ENCODE data around the gene PRKN. TPM values are rescaled to one million over a fixed set of nuclear protein-coding genes. Genes with fewer than 3 reads are reported as not detected.
"Not testable (repeated sequence)": the region's sequence is repeated elsewhere in the genome, so short reads cannot be mapped to it uniquely, and the experiment has no call there.

The PRKN gene
- total and polyA plus RNA-seq, 5 donors from 2014 or later: 0.24 to 3.7 (median 2.5) TPM

GRCh38 chr6:161314541-161315245, 1412.9 kb downstream of the PRKN start:
- H3K36me3 Mint-ChIP-seq; ATAC-seq (ENCODE audit: low read depth in 2 of 2); H3K36me3 ChIP-seq (ENCODE audit: control insufficient read depth, insufficient read depth, low read length); H3K4me3 Mint-ChIP-seq; H3K27ac Mint-ChIP-seq; H3K27me3 ChIP-seq (ENCODE audit: control insufficient read depth, insufficient read depth, low read length); H3K27ac ChIP-seq (ENCODE audit: insufficient read depth, low read length, poor library complexity, severe bottlenecking); H3K9me3 ChIP-seq (ENCODE audit: control insufficient read depth in 2 of 2, low read length in 2 of 2); H3K4me1 Mint-ChIP-seq; DNase-seq; H3K9me3 Mint-ChIP-seq; H3K27me3 Mint-ChIP-seq; H3K4me3 ChIP-seq (ENCODE audit: low read depth, low read length); H3K4me1 ChIP-seq (ENCODE audit: control insufficient read depth, insufficient read depth, low read length, poor library complexity, severe bottlenecking): not testable (repeated sequence)

DNA sequence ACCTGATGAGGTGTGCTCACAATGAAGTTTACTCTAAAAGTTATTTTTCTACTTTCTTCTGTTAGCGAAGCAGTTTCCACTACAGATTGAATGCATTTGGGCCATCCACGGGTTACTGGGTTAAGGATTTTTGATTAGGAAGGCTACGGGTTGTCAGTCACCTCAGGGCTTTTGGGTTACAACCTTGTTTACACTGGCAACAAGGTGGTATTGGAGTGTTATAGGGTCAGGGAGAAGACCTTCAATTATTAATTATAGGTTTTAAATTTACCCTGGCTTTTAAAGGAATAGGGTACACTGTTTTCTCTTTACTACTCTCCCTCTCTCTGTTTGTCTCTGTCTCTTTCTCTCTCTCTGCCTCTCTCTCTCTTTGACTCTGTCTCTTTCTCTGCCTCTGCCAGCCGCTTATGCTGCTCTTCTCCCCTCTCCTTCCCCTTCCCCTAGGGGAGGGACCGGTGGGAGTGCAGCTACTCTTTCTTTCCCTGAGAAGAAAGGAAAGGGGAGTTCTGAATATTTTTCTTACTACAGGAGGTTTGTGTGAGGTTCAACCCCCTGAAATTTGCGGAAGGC, 1413.5 kb downstream of the PRKN start:
- Mint-ChIP-seq H3K9me3 (peaks cover 0 to 4% (median 0%) of the 10 kb centered on the region in 7 donors), H3K4me3 (no peak overlapping the region), H3K4me1 (peaks cover 0 to 7% (median 1%) of the 10 kb centered on the region in 4 donors), H3K27ac (no peak overlapping the region), H3K27me3 (peaks cover 6% of the 10 kb centered on the region), H3K36me3 (no peaks in the 10 kb centered on the region)
- no peaks in the 10 kb centered on the region for H3K4me1 ChIP-seq (ENCODE audit: control insufficient read depth, insufficient read depth, low read length, poor library complexity, severe bottlenecking)
- no peaks in the 10 kb centered on the region for H3K9me3 ChIP-seq (ENCODE audit: control insufficient read depth in 2 of 2, low read length in 2 of 2)
- no peaks in the 10 kb centered on the region for H3K27me3 ChIP-seq (ENCODE audit: control insufficient read depth, insufficient read depth, low read length)
- H3K4me3 ChIP-seq (ENCODE audit: low read depth, low read length): no peak overlapping the region
- no peak overlapping the region for H3K27ac ChIP-seq (ENCODE audit: insufficient read depth, low read length, poor library complexity, severe bottlenecking)
- H3K36me3 ChIP-seq (ENCODE audit: control insufficient read depth, insufficient read depth, low read length): no peaks in the 10 kb centered on the region
- ATAC-seq (ENCODE audit: low read depth in 2 of 2) (no peak), DNase-seq (no peak)

DNA sequence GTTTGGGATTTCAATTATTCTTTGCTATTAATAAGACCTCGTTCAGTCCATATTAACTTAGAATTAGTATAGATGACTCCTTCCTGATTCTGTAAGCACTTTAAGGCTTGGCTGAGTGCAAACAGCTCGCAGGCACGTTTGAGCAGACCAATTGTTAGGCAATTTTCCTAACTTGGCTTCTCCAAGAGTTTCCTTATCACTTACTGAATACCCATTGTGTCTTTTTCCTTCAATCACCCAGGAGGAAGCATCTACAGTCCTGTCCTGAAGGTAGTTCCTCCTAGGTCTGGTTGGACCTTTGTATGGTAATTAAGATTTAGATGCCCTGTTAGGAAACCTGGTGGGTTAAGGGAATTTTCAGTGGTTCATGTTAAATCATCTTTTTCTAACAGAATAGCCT, 1414.1 kb downstream of the PRKN start:
- H3K4me1 Mint-ChIP-seq, H3K4me3 Mint-ChIP-seq: not testable (repeated sequence)

DNA sequence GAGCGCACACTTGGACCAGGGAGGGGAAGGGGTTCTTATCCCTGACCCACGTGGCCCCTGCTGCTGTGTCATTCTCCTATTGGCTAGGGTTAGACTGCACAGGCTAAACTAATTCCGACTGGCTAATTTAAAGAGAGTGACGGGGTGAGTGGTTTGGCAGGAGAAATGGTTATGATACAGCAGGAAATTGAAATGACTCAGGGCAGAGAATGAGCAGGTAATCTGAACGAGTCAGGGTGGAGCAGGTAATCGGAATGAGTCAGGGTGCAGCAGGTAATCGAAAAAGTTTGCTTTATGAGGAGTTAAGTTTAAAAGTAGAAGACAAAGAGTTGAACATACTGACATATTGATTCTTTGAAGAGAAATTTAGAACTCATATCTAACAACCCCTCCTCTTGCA, 1417.8 kb downstream of the PRKN start:
- not testable (repeated sequence) for H3K27me3 Mint-ChIP-seq; H3K4me3 ChIP-seq (ENCODE audit: low read depth, low read length)

More for the DNA sequence above, 1414.1 kb downstream of the PRKN start:
- H3K4me3 ChIP-seq (ENCODE audit: low read depth, low read length); H3K27me3 Mint-ChIP-seq; H3K27me3 ChIP-seq (ENCODE audit: control insufficient read depth, insufficient read depth, low read length); H3K9me3 Mint-ChIP-seq; H3K36me3 ChIP-seq (ENCODE audit: control insufficient read depth, insufficient read depth, low read length); ATAC-seq (ENCODE audit: low read depth in 2 of 2); DNase-seq; H3K36me3 Mint-ChIP-seq; H3K9me3 ChIP-seq (ENCODE audit: control insufficient read depth in 2 of 2, low read length in 2 of 2); H3K27ac Mint-ChIP-seq; H3K27ac ChIP-seq (ENCODE audit: insufficient read depth, low read length, poor library complexity, severe bottlenecking); H3K4me1 ChIP-seq (ENCODE audit: control insufficient read depth, insufficient read depth, low read length, poor library complexity, severe bottlenecking): not testable (repeated sequence)

DNA sequence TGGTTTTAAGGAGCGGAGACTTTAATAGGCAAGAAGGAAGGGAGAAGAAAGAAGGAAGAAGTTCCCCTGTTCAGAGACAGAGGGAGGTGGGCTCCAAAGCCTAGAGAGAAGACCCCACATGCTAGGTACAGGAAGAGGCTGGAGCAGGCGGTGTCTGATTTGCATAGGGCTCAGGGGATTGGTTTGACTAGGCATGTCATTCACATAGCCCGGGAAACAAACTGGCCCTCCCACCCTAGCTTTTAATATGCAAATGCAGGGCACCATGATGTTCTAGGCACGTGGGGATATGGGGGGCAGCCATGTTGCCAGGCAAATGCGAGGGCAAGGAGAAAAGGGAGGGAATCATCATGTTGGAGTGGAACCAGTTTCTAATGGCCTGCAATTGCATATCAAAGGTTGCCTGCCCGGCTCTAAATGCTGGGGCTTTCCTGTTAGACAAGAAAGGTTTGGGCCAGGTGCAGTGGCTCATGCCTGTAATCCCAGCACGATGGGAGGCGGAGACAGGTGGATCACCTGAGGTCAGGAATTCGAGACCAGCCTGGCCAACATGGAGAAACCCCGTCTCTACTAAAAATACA, 1419.4 kb downstream of the PRKN start:
- no peak for DNase-seq
- Histone ChIP-seq H3K27me3 (ENCODE audit: control insufficient read depth, insufficient read depth, low read length) (no peaks in the 10 kb centered on the region), H3K4me1 (ENCODE audit: control insufficient read depth, insufficient read depth, low read length, poor library complexity, severe bottlenecking) (no peaks in the 10 kb centered on the region), H3K27ac (ENCODE audit: insufficient read depth, low read length, poor library complexity, severe bottlenecking) (no peak overlapping the region), H3K36me3 (ENCODE audit: control insufficient read depth, insufficient read depth, low read length) (no peaks in the 10 kb centered on the region), H3K9me3 (ENCODE audit: control insufficient read depth in 2 of 2, low read length in 2 of 2) (no peaks in the 10 kb centered on the region), H3K4me3 (ENCODE audit: low read depth, low read length) (no peak overlapping the region)
- no peak for ATAC-seq (ENCODE audit: low read depth in 2 of 2)
- Mint-ChIP-seq H3K36me3 (no peaks in the 10 kb centered on the region), H3K27ac (no peak overlapping the region), H3K4me3 (no peak overlapping the region), H3K9me3 (peaks cover 0 to 5% (median 0%) of the 10 kb centered on the region in 7 donors), H3K4me1 (peaks cover 0 to 7% (median 1%) of the 10 kb centered on the region in 4 donors), H3K27me3 (no peaks in the 10 kb centered on the region)

More for the DNA sequence above, 1417.8 kb downstream of the PRKN start:
- H3K36me3 Mint-ChIP-seq; H3K9me3 Mint-ChIP-seq; H3K27ac ChIP-seq (ENCODE audit: insufficient read depth, low read length, poor library complexity, severe bottlenecking); H3K4me3 Mint-ChIP-seq; H3K4me1 Mint-ChIP-seq; H3K27ac Mint-ChIP-seq; H3K9me3 ChIP-seq (ENCODE audit: control insufficient read depth in 2 of 2, low read length in 2 of 2); H3K27me3 ChIP-seq (ENCODE audit: control insufficient read depth, insufficient read depth, low read length); H3K4me1 ChIP-seq (ENCODE audit: control insufficient read depth, insufficient read depth, low read length, poor library complexity, severe bottlenecking); ATAC-seq (ENCODE audit: low read depth in 2 of 2); DNase-seq; H3K36me3 ChIP-seq (ENCODE audit: control insufficient read depth, insufficient read depth, low read length): not testable (repeated sequence)

DNA sequence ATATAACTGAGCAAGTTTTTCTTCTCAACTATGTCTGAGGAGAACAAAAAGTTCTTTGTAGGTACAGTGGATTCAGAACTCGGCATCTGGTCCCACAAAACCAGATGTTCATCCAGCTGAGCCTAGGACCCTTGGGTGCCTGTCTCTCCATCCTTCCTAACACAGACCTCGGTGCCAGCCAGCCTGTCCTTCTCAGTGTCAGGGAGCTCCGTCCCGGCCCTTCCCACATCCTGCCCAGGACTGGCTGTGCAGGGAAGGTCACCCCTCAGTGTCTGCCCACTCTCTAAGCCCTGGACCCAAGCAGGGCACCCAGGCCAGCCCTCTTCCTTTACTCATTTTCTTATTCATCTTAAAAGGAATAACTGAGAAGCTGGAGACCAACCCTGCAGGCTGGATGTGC, 1421.7 kb downstream of the PRKN start:
- H3K9me3 Mint-ChIP-seq: peaks cover 0 to 5% (median 0%) of the 10 kb centered on the region in 7 donors
- no peak overlapping the region for H3K27ac ChIP-seq (ENCODE audit: insufficient read depth, low read length, poor library complexity, severe bottlenecking)
- no peak overlapping the region for H3K4me3 ChIP-seq (ENCODE audit: low read depth, low read length)
- H3K36me3 Mint-ChIP-seq: no peaks in the 10 kb centered on the region
- H3K9me3 ChIP-seq (ENCODE audit: control insufficient read depth in 2 of 2, low read length in 2 of 2): no peaks in the 10 kb centered on the region
- no peaks in the 10 kb centered on the region for H3K27me3 Mint-ChIP-seq
- DNase-seq: no peak
- no peak for ATAC-seq (ENCODE audit: low read depth in 2 of 2)
- no peaks in the 10 kb centered on the region for H3K27me3 ChIP-seq (ENCODE audit: control insufficient read depth, insufficient read depth, low read length)
- no peaks in the 10 kb centered on the region for H3K36me3 ChIP-seq (ENCODE audit: control insufficient read depth, insufficient read depth, low read length)
- H3K4me3 Mint-ChIP-seq: no peak overlapping the region
- no peaks in the 10 kb centered on the region for H3K4me1 ChIP-seq (ENCODE audit: control insufficient read depth, insufficient read depth, low read length, poor library complexity, severe bottlenecking)
- peaks cover 0 to 7% (median 1%) of the 10 kb centered on the region in 4 donors for H3K4me1 Mint-ChIP-seq
- no peak overlapping the region for H3K27ac Mint-ChIP-seq

- H3K9me3 Mint-ChIP-seq: peaks cover 0 to 3% (median 0%) of the 10 kb centered on the region in 7 donors
- H3K4me1 Mint-ChIP-seq: no peaks in the 10 kb centered on the region
- Histone ChIP-seq H3K36me3 (ENCODE audit: control insufficient read depth, insufficient read depth, low read length) (no peaks in the 10 kb centered on the region), H3K4me3 (ENCODE audit: low read depth, low read length) (no peak overlapping the region), H3K9me3 (ENCODE audit: control insufficient read depth in 2 of 2, low read length in 2 of 2) (no peaks in the 10 kb centered on the region), H3K27ac (ENCODE audit: insufficient read depth, low read length, poor library complexity, severe bottlenecking) (no peak overlapping the region), H3K4me1 (ENCODE audit: control insufficient read depth, insufficient read depth, low read length, poor library complexity, severe bottlenecking) (no peaks in the 10 kb centered on the region), H3K27me3 (ENCODE audit: control insufficient read depth, insufficient read depth, low read length) (no peaks in the 10 kb centered on the region)
- no peak overlapping the region for H3K4me3 Mint-ChIP-seq
- DNase-seq (no peak), ATAC-seq (ENCODE audit: low read depth in 2 of 2) (no peak)
- no peak overlapping the region for H3K27ac Mint-ChIP-seq
- peaks cover 7% of the 10 kb centered on the region for H3K27me3 Mint-ChIP-seq
- no peaks in the 10 kb centered on the region for H3K36me3 Mint-ChIP-seq
Measured at GRCh38 chr6:161303628-161304340, 1423.8 kb downstream of the PRKN start.
